ENCODE measurements around the gene HSP90AA1.

The HSP90AA1 gene

GRCh38 chr14:102033241-102033640, 53.6 kb downstream of the HSP90AA1 start:
- Histone ChIP-seq H3K4me3 (ENCODE audit: low read length, poor library complexity, severe bottlenecking) (no peak overlapping the region), H3F3A (ENCODE audit: low read depth) (no peaks in the 10 kb centered on the region), H3K79me2 (ENCODE audit: insufficient read depth, low read length) (no peaks in the 10 kb centered on the region), H3K9me3 (ENCODE audit: insufficient read depth, low read depth, low read length) (no peaks in the 10 kb centered on the region), H3K9ac (ENCODE audit: low read depth, low read length, poor library complexity, severe bottlenecking) (no peak overlapping the region), H2AFZ (ENCODE audit: low read length) (no peak overlapping the region), H3K27me3 (ENCODE audit: insufficient read depth, low read length, poor library complexity, severe bottlenecking) (no peaks in the 10 kb centered on the region), H3K4me1 (ENCODE audit: insufficient read depth, low read length, poor library complexity, severe bottlenecking) (no peaks in the 10 kb centered on the region), H3K9me2 (replicated peaks; ENCODE audit: low read depth, low read length) (no peaks in the 10 kb centered on the region), H4K20me1 (ENCODE audit: insufficient read depth, low read length, poor library complexity, severe bottlenecking) (no peaks in the 10 kb centered on the region), H3K4me2 (ENCODE audit: low read depth, low read length, poor library complexity, severe bottlenecking) (no peak overlapping the region), H3K36me3 (ENCODE audit: insufficient read depth, low read length) (peaks cover 90% of the 10 kb centered on the region)
- no peak for TF ChIP-seq EZH2phosphoT487 (IDR thresholded peaks at IDR 0.05; ENCODE audit: borderline replicate concordance)
- TF ChIP-seq CTCF (conservative IDR thresholded peaks at IDR 0.05; ENCODE audit: low read length): no peak

All from Loucy (cell line).